NB4 (cell line): Measurements from ENCODE around the gene AFAP1L2.

Experiments
- DNase-seq: peaks from one replicate; pipeline ENCODE4 v3.0.0; 2010; ENCODE audit warnings: low read depth
- H3K4me3 ChIP-seq: one replicate; pipeline ENCODE4 v1.5.1; 2011; ENCODE audit warnings: mild to moderate bottlenecking, low read depth, low read length, moderate library complexity
- MYC ChIP-seq: IDR thresholded peaks from 2 replicates; pipeline ENCODE4 v1.6.1; 2011; ENCODE audit warnings: low read depth, low read length
- POLR2A ChIP-seq: IDR thresholded peaks from 2 replicates; pipeline ENCODE4 v1.6.1; 2011; ENCODE audit warnings: mild to moderate bottlenecking; ENCODE audit not compliant: insufficient read length; ENCODE audit errors: extremely low read depth
- TF ChIP-seq, protein P1 (sequence below): IDR thresholded peaks from 2 replicates; pipeline ENCODE4 v1.6.1; 2011; ENCODE audit warnings: low read depth, low read length
- TF ChIP-seq, protein P2 (sequence below): IDR thresholded peaks from one replicate; pipeline ENCODE4 v1.5.1; 2012; ENCODE audit warnings: low read depth, low read length

The AFAP1L2 gene

DNA sequence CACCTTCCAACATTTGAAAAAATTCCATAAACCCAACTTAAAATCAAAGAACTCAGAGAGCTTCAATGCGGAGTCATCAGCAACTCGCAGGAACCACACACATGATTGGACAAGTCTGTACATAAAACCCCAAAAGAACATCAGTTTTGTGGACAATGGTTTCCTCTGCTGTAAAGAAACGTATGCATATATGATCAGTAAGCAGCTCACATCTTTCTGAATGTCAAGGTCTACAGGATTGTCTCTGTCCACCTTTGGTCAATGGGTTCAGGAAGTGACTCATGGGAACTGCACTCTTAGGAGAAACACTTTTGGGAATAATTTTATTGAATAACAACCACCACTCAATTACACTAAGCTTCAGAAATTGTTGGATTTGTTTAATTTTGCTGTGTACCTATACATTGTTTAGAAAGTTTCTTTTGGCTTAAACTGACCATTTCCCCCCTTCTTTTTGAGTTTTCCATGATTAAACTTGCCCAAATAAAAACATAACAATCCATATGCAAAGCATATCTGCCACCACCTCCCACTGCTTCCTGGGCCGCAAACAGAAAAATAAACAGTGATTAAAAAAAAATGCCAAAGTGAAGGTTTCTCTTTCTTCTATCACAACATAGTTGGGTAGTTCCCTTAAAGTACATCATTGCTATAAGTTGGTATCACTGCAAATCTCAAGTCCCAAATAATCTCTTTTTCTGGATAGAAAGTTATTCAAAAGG is 27.3 kb upstream of the AFAP1L2 start:
- DNase-seq: no peak
- TF ChIP-seq, protein P1, sequence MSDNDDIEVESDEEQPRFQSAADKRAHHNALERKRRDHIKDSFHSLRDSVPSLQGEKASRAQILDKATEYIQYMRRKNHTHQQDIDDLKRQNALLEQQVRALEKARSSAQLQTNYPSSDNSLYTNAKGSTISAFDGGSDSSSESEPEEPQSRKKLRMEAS: no peak
- no peak for TF ChIP-seq MYC
- TF ChIP-seq, protein P2, sequence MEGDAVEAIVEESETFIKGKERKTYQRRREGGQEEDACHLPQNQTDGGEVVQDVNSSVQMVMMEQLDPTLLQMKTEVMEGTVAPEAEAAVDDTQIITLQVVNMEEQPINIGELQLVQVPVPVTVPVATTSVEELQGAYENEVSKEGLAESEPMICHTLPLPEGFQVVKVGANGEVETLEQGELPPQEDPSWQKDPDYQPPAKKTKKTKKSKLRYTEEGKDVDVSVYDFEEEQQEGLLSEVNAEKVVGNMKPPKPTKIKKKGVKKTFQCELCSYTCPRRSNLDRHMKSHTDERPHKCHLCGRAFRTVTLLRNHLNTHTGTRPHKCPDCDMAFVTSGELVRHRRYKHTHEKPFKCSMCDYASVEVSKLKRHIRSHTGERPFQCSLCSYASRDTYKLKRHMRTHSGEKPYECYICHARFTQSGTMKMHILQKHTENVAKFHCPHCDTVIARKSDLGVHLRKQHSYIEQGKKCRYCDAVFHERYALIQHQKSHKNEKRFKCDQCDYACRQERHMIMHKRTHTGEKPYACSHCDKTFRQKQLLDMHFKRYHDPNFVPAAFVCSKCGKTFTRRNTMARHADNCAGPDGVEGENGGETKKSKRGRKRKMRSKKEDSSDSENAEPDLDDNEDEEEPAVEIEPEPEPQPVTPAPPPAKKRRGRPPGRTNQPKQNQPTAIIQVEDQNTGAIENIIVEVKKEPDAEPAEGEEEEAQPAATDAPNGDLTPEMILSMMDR: no peak
- TF ChIP-seq POLR2A: no peak
- H3K4me3 ChIP-seq: no peak overlapping the region

DNA sequence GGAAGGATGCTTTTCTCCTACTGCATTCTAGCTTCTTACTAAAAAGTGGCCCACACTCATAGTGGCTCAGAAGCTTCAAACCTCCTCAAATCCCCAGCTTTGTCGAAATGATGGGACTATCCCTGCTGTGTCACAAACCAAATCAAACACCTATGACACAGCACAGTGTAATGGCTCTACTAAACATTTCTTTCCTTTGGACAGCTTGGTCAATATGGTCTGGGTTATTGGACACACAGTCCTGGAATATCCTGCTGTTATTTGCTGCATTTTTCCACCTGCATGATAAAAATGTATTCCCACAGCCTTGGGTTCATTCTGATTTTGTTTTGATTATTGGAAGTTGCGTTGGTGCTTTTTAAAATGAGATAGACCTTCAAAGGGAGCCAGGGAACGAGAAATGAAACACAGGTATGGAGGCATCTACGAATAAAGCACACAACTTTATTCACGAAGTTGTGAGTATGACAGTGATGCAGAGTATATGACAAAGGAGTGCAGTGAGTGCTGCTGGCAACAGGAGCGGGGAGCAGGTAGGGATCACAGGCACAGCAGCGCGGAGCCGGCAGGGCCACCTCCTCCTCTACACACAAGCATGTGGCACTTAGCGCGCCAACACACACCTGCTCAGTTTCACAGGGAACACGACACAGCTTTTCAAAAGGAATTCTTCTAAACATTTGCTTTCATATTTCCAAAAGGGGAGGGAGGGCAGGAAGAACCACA is 26.5 kb upstream of the AFAP1L2 start:
- DNase-seq: no peak
- TF ChIP-seq, protein P1: no peak
- TF ChIP-seq POLR2A (no peak), MYC (no peak)
- TF ChIP-seq, protein P2: no peak
- H3K4me3 ChIP-seq: no peak overlapping the region

DNA sequence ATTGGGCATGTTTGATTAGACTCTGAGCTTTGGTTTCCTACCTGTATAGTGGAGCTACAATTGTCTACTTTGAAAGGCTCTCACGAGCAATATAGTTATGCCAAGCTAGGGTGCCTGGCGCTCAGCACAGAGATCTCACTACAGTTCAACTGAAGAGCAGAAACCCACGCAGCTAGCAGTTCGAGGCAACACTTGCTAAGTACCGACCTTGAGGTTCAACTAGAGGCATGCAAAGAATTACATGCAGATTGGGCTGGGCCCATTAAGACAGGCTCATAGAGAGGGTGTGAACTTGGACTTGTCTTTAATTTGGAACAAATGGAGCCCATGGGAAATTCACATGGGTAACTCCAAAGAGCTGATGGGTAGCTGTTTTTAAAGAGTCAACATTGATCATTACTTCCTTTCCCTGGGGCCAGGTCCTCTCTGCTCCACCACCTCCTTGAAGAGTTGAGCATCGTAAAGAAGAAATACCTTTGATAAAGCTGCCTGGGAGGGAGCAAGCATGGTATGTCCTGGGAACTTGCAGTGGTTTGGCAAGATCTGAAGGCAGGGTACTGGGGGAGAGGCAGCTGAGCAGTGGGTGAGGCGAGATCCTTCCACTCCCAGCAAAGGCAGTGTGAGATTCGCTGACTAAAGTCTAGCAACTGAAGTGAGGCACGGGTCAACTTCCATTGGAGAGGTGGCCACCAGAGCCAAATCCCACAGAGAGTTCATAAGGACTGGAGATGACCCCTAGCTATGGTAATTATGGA is 25.5 kb upstream of the AFAP1L2 start:
- H3K4me3 ChIP-seq: no peak overlapping the region
- no peak for TF ChIP-seq MYC
- TF ChIP-seq POLR2A: no peak
- TF ChIP-seq, protein P1: no peak
- TF ChIP-seq, protein P2: no peak
- no peak for DNase-seq

DNA sequence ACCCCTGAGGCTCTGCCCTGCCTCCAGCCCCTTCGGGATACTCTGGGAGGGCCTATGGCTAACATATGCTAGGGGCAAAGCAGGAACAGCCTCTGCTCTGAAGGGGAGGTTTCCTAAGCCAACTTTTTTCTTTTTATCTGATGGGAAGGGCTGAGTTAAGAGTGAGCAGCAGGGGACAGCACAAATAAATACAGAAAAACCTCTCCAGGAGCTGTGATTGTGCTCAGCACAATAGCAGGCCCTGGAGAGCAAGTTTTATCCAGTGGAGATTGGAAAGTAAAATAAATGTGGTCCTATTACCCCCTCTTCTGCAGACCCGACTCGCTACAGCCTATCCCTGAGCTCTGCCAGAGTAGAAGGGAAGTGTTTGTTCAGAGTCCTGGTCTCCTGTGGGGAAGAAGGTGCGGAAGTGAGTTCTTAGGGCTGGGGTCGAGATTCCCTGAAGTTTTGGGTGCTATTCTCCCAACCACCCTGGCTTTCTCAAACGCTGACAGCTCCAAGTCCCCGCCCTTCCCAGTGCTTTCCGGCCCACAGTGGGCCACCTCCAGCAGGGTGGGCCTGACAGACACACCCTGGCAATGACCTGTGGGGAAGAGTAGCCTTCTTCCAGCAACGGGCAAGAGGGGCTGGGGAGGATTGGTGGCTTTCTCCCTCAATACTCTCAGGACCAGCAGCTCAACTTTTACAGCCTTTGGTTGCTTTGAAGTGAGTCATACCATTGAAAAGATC is 23.0 kb upstream of the AFAP1L2 start:
- no peak for DNase-seq
- no peak overlapping the region for H3K4me3 ChIP-seq
- TF ChIP-seq, protein P1: no peak
- TF ChIP-seq MYC (no peak), POLR2A (no peak)
- TF ChIP-seq, protein P2: no peak

DNA sequence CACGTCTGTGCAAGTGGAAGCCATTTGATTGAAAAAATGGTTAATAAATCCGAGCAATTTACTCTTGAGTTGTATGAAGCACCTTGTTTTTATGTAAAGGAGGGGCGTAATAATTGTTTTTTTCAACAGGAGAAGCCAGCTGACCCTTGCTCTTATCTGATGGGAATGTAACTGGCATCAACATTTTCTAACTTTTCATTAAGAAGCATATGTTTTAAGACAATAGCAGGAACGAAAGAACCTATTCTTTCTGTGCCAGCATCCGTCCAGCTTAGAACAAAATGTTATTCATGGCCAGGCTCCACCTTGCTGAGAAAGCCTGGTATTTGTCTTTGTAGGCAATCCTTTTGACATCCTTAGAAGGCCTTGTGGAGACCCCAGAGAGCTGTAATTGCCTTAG is 22.2 kb upstream of the AFAP1L2 start:
- no peak for TF ChIP-seq POLR2A
- no peak for TF ChIP-seq MYC
- TF ChIP-seq, protein P2: no peak
- TF ChIP-seq, protein P1: no peak
- no peak overlapping the region for H3K4me3 ChIP-seq
- DNase-seq: no peak
